PC-9 (cell line): ENCODE results near the gene RNF19B. TPM values are rescaled to one million over a fixed set of nuclear protein-coding genes. Genes with fewer than 3 reads are reported as not detected.

Experiments
- BruUV-seq: library from RNA; stranded (reverse); fragments of 400-500 nt; replicated peaks from 2 replicates; lab custom pipeline; 2021; lab: Mats Ljungman, UMichigan
- CTCF ChIA-PET: fragments of 300-600 bp; sonication (Branson Sonifier 250); formaldehyde crosslinking; loops from one replicate; lab custom pipeline; 2022; ENCODE audit warnings: antibody characterized with exemption; lab: Charles Lee
- POLR2A ChIA-PET: fragments of 300-600 bp; sonication (Branson Sonifier 250); formaldehyde crosslinking; loops from one replicate; lab custom pipeline; 2022; ENCODE audit warnings: antibody characterized with exemption; ENCODE audit not compliant: unreplicated experiment; lab: Charles Lee
- DNase-seq, 2 experiments: peaks; one replicate each; pipeline versions ENCODE4 v3.0.0 to v3.0.0-alpha.2; 2015 to 2022; ENCODE audit warnings: mixed read lengths in 1 of 2
- H2AFZ ChIP-seq: fragments of 200-600 bp; sonication (generic); 2 replicates; pipeline ENCODE4 v1.8.1; 2017; ENCODE audit warnings: antibody characterized with exemption
- H3F3A ChIP-seq: fragments of 200-600 bp; sonication (generic); 2 replicates; pipeline ENCODE4 v1.8.1; 2017; ENCODE audit warnings: antibody characterized with exemption, mild to moderate bottlenecking, low read depth; ENCODE audit not compliant: insufficient read depth
- H3K27ac ChIP-seq: fragments of 200-600 bp; sonication (generic); 2 replicates; pipeline ENCODE4 v1.6.1; 2016; ENCODE audit warnings: mixed run types
- H3K27me3 ChIP-seq: fragments of 200-600 bp; sonication (generic); 2 replicates; pipeline ENCODE4 v1.6.1; 2016; ENCODE audit warnings: low read depth, mixed run types; ENCODE audit not compliant: insufficient read depth
- H3K36me3 ChIP-seq: fragments of 200-600 bp; sonication (generic); 2 replicates; pipeline ENCODE4 v1.6.1; 2016; ENCODE audit warnings: low read depth, mixed run types
- H3K4me1 ChIP-seq: fragments of 200-600 bp; sonication (generic); replicated peaks from 2 replicates; pipeline ENCODE4 v1.6.1; 2016; ENCODE audit warnings: mixed run types; ENCODE audit not compliant: insufficient read depth
- H3K4me2 ChIP-seq: fragments of 200-600 bp; sonication (generic); 2 replicates; pipeline ENCODE4 v1.6.1; 2017; ENCODE audit warnings: mixed run types
- H3K4me3 ChIP-seq: fragments of 200-600 bp; sonication (generic); 2 replicates; pipeline ENCODE4 v1.6.1; 2016; ENCODE audit warnings: mixed run types
- H3K79me2 ChIP-seq: fragments of 200-600 bp; sonication (generic); 2 replicates; pipeline ENCODE4 v1.6.1; 2017; ENCODE audit warnings: low read depth, mixed run types
- H3K9me2 ChIP-seq: fragments of 200-600 bp; sonication (generic); 2 replicates; pipeline ENCODE4 v1.8.1; 2017; ENCODE audit warnings: mild to moderate bottlenecking; ENCODE audit not compliant: insufficient read depth
- H3K9me3 ChIP-seq: fragments of 200-600 bp; sonication (generic); 2 replicates; pipeline ENCODE4 v1.8.1; 2016; ENCODE audit warnings: low read depth; ENCODE audit not compliant: insufficient read depth
- H4K20me1 ChIP-seq: fragments of 200-600 bp; sonication (generic); 2 replicates; pipeline ENCODE4 v1.8.1; 2017; ENCODE audit not compliant: insufficient read depth
- CTCF ChIP-seq: fragments of 200-600 bp; sonication (generic); conservative IDR thresholded peaks from 2 replicates; pipeline ENCODE4 v1.6.1; 2017; ENCODE audit warnings: mixed run types, antibody characterized with exemption, mild to moderate bottlenecking, moderate library complexity
- EZH2 ChIP-seq: fragments of 200-600 bp; sonication (generic); IDR thresholded peaks from 2 replicates; pipeline ENCODE4 v1.8.0; 2017; ENCODE audit warnings: antibody characterized with exemption, low read depth
- intact Hi-C: fragments of 100-400 bp; cut with micrococcal nuclease; formaldehyde crosslinking; loops from one replicate; pipeline ENCODE4 v1.10.0; 2022; ENCODE audit not compliant: unreplicated experiment
- total RNA-seq: library from RNA; stranded (reverse); gene quantifications from 2 replicates; pipeline ENCODE4 v1.2.3, GENCODE V29; 2021

The RNF19B gene
- total RNA-seq, 1 experiment from 2014 or later: 25.4 TPM

GRCh38 chr1:32891630-32892029 lies 73.0 kb downstream of the RNF19B start:
- Histone ChIP-seq H2AFZ (no peak overlapping the region), H3K9me3 (no peaks in the 10 kb centered on the region), H3K27me3 (peaks cover 7% of the 10 kb centered on the region; the same call in 1 of the 2 replicates), H3K36me3 (no peaks in the 10 kb centered on the region), H3K4me2 (no peak overlapping the region), H3K4me1 (no peaks in the 10 kb centered on the region), H3K79me2 (no peaks in the 10 kb centered on the region), H4K20me1 (no peaks in the 10 kb centered on the region), H3K9me2 (no peaks in the 10 kb centered on the region), H3F3A (no peaks in the 10 kb centered on the region), H3K4me3 (no peak overlapping the region), H3K27ac (no peak overlapping the region)
- no peak for DNase-seq
- ChIA-PET CTCF (no interaction called here), POLR2A (no interaction called here)
- intact Hi-C loops: no loop called here
- no TSS peak for BruUV-seq
- TF ChIP-seq EZH2 (no peak), CTCF (no peak)

- CTCF ChIA-PET: interaction anchor here (0.5 kb wide), 1 partner anchor 16 kb away, joined by 3 read pairs; no protein-coding TSS in a partner anchor
Measured at GRCh38 chr1:32891241-32891570, 73.4 kb downstream of the RNF19B start.

GRCh38 chr1:32890516-32891240 lies 73.9 kb downstream of the RNF19B start:
- intact Hi-C loops: no loop called here
- Histone ChIP-seq H3F3A (no peaks in the 10 kb centered on the region), H2AFZ (no peak overlapping the region), H3K79me2 (no peaks in the 10 kb centered on the region), H3K27ac (no peak overlapping the region), H3K4me1 (no peaks in the 10 kb centered on the region), H3K9me3 (no peaks in the 10 kb centered on the region), H4K20me1 (no peaks in the 10 kb centered on the region), H3K9me2 (no peaks in the 10 kb centered on the region), H3K4me3 (no peak overlapping the region), H3K27me3 (peaks cover 8% of the 10 kb centered on the region; the same call in 1 of the 2 replicates), H3K4me2 (no peak overlapping the region), H3K36me3 (no peaks in the 10 kb centered on the region)
- POLR2A ChIA-PET: interaction anchor here (0.6 kb wide), 1 partner anchor 178 kb away, joined by 3 read pairs; no protein-coding TSS in a partner anchor
- DNase-seq: no peak
- CTCF ChIA-PET: interaction anchor here (0.5 kb wide), 2 partner anchors 17 to 23 kb away, joined by 3 to 12 read pairs; no protein-coding TSS in a partner anchor
- no TSS peak for BruUV-seq
- TF ChIP-seq EZH2: no peak
- no peak for TF ChIP-seq CTCF

More at GRCh38 chr1:32891241-32891570, 73.4 kb downstream of the RNF19B start:
- intact Hi-C loops: no loop called here
- POLR2A ChIA-PET: no interaction called here
- DNase-seq: no peak
- H3F3A ChIP-seq: no peaks in the 10 kb centered on the region
- no peaks in the 10 kb centered on the region for H4K20me1 ChIP-seq
- H3K36me3 ChIP-seq: no peaks in the 10 kb centered on the region
- H3K9me2 ChIP-seq: no peaks in the 10 kb centered on the region
- H3K4me2 ChIP-seq: no peak overlapping the region
- H3K4me3 ChIP-seq: no peak overlapping the region
- H3K79me2 ChIP-seq: no peaks in the 10 kb centered on the region
- peaks cover 8% of the 10 kb centered on the region; the same call in 1 of the 2 replicates for H3K27me3 ChIP-seq
- BruUV-seq: no TSS peak
- H3K27ac ChIP-seq: no peak overlapping the region
- H3K9me3 ChIP-seq: no peaks in the 10 kb centered on the region
- no peaks in the 10 kb centered on the region for H3K4me1 ChIP-seq
- H2AFZ ChIP-seq: no peak overlapping the region
- TF ChIP-seq EZH2 (no peak), CTCF (no peak)
